Activated CD4-positive, alpha-beta T cell treated with anti-CD3 and anti-CD28 coated beads for 36 hours (primary cell): ENCODE results near the gene MB21D2. TPM values are rescaled to one million over a fixed set of nuclear protein-coding genes. Genes with fewer than 3 reads are reported as not detected.
"Not testable (repeated sequence)": the region's sequence is repeated elsewhere in the genome, so short reads cannot be mapped to it uniquely, and the experiment has no call there.

Source experiments
- ATAC-seq: fragments of 200-7000 bp; cut with Tn5 transposase; one replicate; pipeline ENCODE4 v1.10.0; 2021; ENCODE audit warnings: mild to moderate bottlenecking, moderate library complexity
- CTCF ChIA-PET: fragments of 350-600 bp; sonication (Branson Sonifier 250); formaldehyde crosslinking; loops from one replicate; lab custom pipeline; 2021; ENCODE audit warnings: antibody characterized with exemption; lab: Charles Lee
- POLR2A ChIA-PET: fragments of 350-600 bp; sonication (Branson Sonifier 250); formaldehyde crosslinking; loops from one replicate; lab custom pipeline; 2021; ENCODE audit warnings: antibody characterized with exemption, inconsistent platforms; lab: Charles Lee
- DNase-seq: peaks from one replicate; pipeline ENCODE4 v3.0.0-alpha.2; 2020
- H3K27ac Mint-ChIP-seq: one replicate; pipeline ENCODE4 v1.8.0; 2021; ENCODE audit warnings: mixed read lengths
- H3K27me3 Mint-ChIP-seq: one replicate; pipeline ENCODE4 v1.8.0; 2021; ENCODE audit warnings: mixed read lengths
- H3K36me3 Mint-ChIP-seq: one replicate; pipeline ENCODE4 v1.8.0; 2021; ENCODE audit warnings: low read depth, mixed read lengths
- H3K4me1 Mint-ChIP-seq: one replicate; pipeline ENCODE4 v1.8.0; 2021; ENCODE audit warnings: mixed read lengths
- H3K4me3 Mint-ChIP-seq: one replicate; pipeline ENCODE4 v1.8.0; 2021; ENCODE audit warnings: mild to moderate bottlenecking, moderate library complexity, mixed read lengths
- H3K9me3 Mint-ChIP-seq: one replicate; pipeline ENCODE4 v1.8.0; 2021; ENCODE audit warnings: low read depth, mixed read lengths
- intact Hi-C, 2 experiments: fragments of 100-400 bp; cut with DNase I in 1 of 2; cut with micrococcal nuclease in 1 of 2; formaldehyde crosslinking; loops; one replicate each; pipeline versions ENCODE4 v1.14.2 to v1.15.1; 2022 to 2024; cut with DNase I, micrococcal nuclease
- total RNA-seq, 2 experiments: library from RNA; stranded (reverse); gene quantifications; one replicate each; pipeline ENCODE4 v1.2.3, GENCODE V29; 2021

MB21D2 gene
- total RNA-seq, 2 experiments from 2014 or later = 2.2 to 2.5 TPM

DNA sequence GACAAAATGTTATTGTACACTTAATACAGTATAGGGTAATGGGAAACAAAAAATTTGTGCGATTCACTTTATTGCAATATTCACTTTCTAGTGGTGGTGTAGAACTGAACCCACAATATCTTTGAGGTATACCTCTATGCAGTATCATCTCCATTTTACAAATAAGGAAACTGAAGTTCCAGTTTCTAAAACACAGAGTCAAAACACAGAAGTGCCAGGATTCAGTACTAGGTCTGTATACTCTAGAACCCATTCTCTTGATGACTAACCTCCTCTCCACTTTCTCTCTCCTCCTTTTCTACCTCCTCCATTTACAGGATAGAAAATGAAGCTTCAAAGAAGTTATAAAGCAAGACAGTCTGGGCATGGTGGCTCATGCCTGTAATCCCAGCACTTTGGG is 62.2 kb downstream of the MB21D2 start:
- ATAC-seq = peak; percentile 45
- no peak overlapping the region for H3K27ac Mint-ChIP-seq
- POLR2A ChIA-PET = no interaction called here
- H3K36me3 Mint-ChIP-seq = no peaks in the 10 kb centered on the region
- no peak for DNase-seq
- CTCF ChIA-PET = interaction anchor here (0.6 kb wide), 1 partner anchor 12 kb away, joined by 3 read pairs; no protein-coding TSS in a partner anchor
- H3K9me3 Mint-ChIP-seq = no peaks in the 10 kb centered on the region
- intact Hi-C loops = loop anchor here (1.0 to 2.0 kb wide), 3 partner anchors 31 to 37 kb away; no protein-coding TSS in a partner anchor
- no peak overlapping the region for H3K4me3 Mint-ChIP-seq
- H3K27me3 Mint-ChIP-seq = peaks cover 16% of the 10 kb centered on the region
- peaks cover 13% of the 10 kb centered on the region for H3K4me1 Mint-ChIP-seq

DNA sequence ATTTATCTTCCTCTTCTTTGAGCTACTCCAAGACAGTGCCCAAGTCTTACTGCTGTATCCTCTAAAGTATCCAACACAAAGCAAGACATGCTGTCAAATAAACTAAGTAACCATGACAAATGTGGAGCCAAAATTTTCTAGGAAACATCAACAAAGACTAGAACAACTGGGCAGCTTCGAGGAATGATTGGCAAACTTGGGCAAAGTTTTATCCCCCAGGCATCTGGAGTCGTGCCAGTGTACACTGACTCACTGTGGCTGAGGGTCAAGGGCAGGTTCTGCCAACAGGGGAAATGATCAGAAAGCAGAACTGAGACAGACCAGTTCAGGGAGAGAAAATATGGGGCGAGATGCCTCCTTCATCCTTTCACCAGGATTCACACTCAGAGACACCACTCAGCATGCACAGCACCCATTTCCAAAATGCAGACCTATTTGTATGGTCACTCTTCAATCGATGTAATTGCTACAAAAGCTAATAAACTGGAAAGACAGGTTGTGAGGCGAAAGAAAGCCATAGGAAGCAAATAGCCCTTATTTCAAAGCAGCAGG is 65.8 kb downstream of the MB21D2 start:
- Mint-ChIP-seq H3K27ac (no peak overlapping the region), H3K4me1 (peaks cover 18% of the 10 kb centered on the region), H3K36me3 (no peaks in the 10 kb centered on the region), H3K9me3 (no peaks in the 10 kb centered on the region), H3K27me3 (peaks cover 11% of the 10 kb centered on the region), H3K4me3 (no peak overlapping the region)
- POLR2A ChIA-PET = interaction anchor here (0.6 kb wide), 1 partner anchor 41 kb away, joined by 3 read pairs; no protein-coding TSS in a partner anchor
- intact Hi-C loops = loop anchor here in 1 of 2 experiments (2.0 kb wide), 1 partner anchor 41 kb away; no protein-coding TSS in a partner anchor
- ATAC-seq (no peak), DNase-seq (no peak)
- CTCF ChIA-PET = interaction anchor here (2.0 kb wide), 1 partner anchor 66 kb away, joined by 6 read pairs; the partner anchor contains the start of gene MB21D2

DNA sequence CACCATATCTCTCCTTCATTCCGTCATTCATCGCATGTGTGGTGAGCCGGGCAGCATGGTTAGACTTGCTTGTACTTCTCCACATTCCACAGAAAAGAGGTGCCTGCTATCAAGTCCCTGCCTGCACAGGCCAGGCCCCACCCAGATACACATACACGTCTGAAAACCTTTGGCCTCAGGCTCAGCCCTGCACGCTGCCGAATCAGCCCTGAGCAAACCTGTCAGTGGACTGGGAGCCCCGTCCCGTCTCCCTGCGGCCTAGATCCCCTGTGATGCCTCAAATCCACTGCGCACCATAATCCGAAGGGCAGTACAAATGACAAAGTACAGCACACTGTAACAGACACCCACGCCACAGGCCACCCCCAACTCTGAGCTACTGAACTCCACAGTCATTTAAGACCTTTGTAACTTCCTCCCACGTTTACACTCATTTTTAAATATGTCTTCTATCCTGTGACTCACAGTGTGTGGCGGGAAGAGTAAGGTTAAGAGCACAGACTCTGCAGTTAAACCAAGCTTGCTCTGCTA is 67.1 kb downstream of the MB21D2 start:
- Mint-ChIP-seq H3K27me3 (peaks cover 11% of the 10 kb centered on the region), H3K27ac (peak overlapping the region; percentile 75), H3K4me1 (peaks cover 18% of the 10 kb centered on the region), H3K9me3 (no peaks in the 10 kb centered on the region), H3K4me3 (no peak overlapping the region), H3K36me3 (no peaks in the 10 kb centered on the region)
- POLR2A ChIA-PET = interaction anchor here (0.7 to 1.1 kb wide), 2 partner anchors 31 to 43 kb away, joined by 3 to 5 read pairs; no protein-coding TSS in a partner anchor
- peak; percentile 76 for DNase-seq
- intact Hi-C loops = loop anchor here in 1 of 2 experiments (1.0 to 2.0 kb wide), 2 partner anchors 31 to 42 kb away; no protein-coding TSS in a partner anchor
- peak; percentile 94 for ATAC-seq
- CTCF ChIA-PET = interaction anchor here (0.8 to 2.0 kb wide), 3 partner anchors 33 to 68 kb away, joined by 3 to 6 read pairs (median 3); partner anchors contain the start of gene MB21D2

DNA sequence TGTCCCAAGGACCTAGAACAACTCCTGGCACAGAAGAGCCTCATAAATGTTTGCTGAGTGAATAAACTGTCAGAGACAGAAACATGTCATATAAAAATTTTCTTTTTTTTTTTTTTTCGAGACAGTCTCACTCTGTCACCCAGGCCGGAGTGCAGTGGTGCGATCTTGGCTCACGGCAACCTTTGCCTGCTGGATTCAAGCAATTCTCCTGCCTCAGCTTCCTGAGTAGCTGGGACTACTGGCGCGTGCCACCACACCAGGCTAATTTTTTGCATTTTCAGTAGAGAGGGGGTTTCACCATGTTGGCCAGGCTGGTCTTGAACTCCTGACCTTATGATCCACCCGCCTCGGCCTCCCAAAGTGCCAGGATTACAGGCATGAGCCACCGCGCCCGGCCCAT is 67.8 kb downstream of the MB21D2 start:
- H3K9me3 Mint-ChIP-seq = not testable (repeated sequence)

DNA sequence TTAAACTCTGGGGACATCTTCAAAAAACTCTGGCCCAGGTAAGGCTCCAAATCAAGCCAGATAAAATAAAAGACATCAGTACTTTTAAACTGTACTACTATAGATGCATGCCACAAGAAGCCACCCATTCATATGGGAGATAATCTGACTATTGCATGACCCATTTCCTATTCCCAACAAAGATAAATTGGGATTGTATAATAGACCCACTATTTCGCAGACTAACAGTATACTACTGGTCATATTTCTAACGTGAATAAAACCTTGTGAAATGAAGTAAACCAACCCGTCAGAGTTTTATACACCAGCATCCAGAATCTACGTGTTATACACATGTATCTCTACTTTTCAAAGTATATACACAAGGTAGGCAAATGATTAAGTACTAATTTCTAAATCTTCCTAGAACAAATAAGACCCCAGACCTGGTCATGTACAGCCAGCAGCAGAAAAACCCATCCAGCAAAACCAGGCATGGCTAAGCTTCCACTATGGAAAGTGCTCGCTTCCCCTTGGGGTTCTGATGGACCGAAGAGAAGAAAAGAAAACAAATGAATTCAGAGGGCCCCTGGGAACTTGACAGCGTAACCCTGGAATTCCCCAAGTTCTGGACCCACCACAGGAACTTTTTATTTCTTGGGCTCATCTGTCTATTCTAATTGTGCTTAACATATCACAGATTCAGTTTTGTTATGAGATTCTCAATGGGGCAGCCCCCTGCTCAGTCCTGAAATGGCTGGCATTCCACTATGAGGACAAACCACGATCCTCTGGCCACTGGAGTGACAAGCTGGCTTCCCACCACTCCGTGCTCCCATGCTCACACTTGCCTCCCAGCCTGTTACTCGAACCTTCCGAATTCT is 69.1 kb downstream of the MB21D2 start:
- H3K27me3 Mint-ChIP-seq = peaks cover 10% of the 10 kb centered on the region
- ChIA-PET CTCF (no interaction called here), POLR2A (no interaction called here)
- DNase-seq (no peak), ATAC-seq (no peak)
- H3K36me3 Mint-ChIP-seq = no peaks in the 10 kb centered on the region
- H3K9me3 Mint-ChIP-seq = no peaks in the 10 kb centered on the region
- H3K4me1 Mint-ChIP-seq = peaks cover 21% of the 10 kb centered on the region
- intact Hi-C loops = no loop called here
- no peak overlapping the region for H3K4me3 Mint-ChIP-seq
- no peak overlapping the region for H3K27ac Mint-ChIP-seq

More for the DNA sequence above, 67.8 kb downstream of the MB21D2 start:
- CTCF ChIA-PET, H3K27ac Mint-ChIP-seq, H3K36me3 Mint-ChIP-seq, POLR2A ChIA-PET, DNase-seq, H3K4me3 Mint-ChIP-seq, ATAC-seq: not testable (repeated sequence)
- Mint-ChIP-seq H3K4me1 (peaks cover 21% of the 10 kb centered on the region), H3K27me3 (peaks cover 13% of the 10 kb centered on the region)
- intact Hi-C loops = loop anchor here in 1 of 2 experiments (1.0 to 2.0 kb wide), 2 partner anchors 31 to 43 kb away; no protein-coding TSS in a partner anchor

DNA sequence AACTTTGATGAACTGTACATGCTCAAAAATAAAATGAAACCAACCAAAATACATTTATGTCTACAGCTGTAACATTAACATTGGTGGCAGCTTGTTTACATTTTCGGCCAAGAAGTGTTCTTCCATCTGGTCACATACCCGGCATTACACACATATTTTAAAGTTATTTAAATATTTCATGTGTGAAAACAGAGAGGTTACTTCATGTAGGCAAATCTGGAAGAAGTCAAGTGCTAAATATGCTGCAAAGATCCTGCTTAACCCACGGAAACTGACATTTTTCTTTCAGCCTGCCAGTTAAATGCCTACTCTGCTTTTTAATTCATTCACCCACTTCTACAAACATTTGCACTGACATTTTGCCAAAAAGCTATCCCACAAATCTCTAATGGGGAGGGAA is 69.7 kb downstream of the MB21D2 start:
- H3K36me3 Mint-ChIP-seq = no peaks in the 10 kb centered on the region
- peaks cover 21% of the 10 kb centered on the region for H3K4me1 Mint-ChIP-seq
- intact Hi-C loops = no loop called here
- H3K27ac Mint-ChIP-seq = no peak overlapping the region
- ChIA-PET POLR2A (no interaction called here), CTCF (no interaction called here)
- H3K27me3 Mint-ChIP-seq = peaks cover 8% of the 10 kb centered on the region
- no peak for ATAC-seq
- H3K9me3 Mint-ChIP-seq = no peaks in the 10 kb centered on the region
- no peak for DNase-seq
- H3K4me3 Mint-ChIP-seq = no peak overlapping the region

DNA sequence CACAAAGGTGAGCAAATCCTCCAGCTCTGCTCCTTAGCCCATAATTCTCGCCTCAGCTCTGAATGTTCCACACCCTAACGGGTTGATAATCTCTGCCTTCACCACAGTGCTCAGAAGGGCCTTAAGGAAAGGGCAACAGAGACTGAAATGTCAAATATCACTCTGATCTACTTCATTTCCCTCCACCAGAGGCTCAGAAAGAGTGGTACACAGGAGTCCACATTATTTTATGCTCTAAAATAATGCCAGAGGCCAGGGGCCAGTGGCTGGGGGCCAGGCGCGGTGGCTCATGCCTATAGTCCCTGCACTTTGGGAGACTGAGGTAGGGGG is 72.2 kb downstream of the MB21D2 start:
- intact Hi-C loops = no loop called here
- Mint-ChIP-seq H3K4me3 (no peak overlapping the region), H3K9me3 (no peaks in the 10 kb centered on the region), H3K4me1 (peaks cover 9% of the 10 kb centered on the region), H3K27ac (no peak overlapping the region), H3K27me3 (peaks cover 2% of the 10 kb centered on the region), H3K36me3 (no peaks in the 10 kb centered on the region)
- ChIA-PET POLR2A (no interaction called here), CTCF (no interaction called here)
- no peak for ATAC-seq
- DNase-seq = no peak

DNA sequence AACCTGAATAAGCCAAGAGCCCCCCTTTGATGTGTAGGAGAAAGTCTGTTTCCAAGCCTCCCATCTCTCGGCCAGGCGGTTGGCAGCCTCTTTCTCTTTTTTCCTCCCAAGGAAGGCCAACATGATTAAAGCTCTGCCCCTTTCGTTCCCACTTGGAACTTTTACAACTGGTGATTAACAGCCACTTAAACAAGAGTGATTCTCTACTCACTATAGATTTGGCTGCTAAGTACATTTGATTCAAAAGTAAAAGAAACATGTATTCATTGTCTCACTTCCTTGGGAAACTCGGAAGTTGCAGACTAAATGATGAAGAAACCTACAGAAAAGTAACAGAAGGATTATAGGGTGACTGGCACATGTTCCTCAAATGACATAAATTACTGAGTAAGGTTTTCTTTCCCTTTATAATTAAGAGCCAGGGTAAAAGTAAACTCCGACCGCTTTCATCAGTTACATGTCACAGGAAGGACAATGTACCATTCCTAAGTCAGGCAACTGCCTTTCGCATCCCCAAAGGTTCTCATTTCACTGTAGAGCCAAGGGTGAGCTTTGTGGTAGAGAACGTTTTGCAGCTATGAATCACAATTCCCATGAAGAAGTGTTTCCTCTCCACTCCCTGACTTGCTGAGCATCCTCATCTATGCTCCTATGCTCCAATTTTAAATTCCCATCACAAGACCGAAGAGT is 72.7 kb downstream of the MB21D2 start:
- Mint-ChIP-seq H3K27ac (no peak overlapping the region), H3K27me3 (peaks cover 2% of the 10 kb centered on the region), H3K4me3 (no peak overlapping the region), H3K36me3 (no peaks in the 10 kb centered on the region), H3K9me3 (no peaks in the 10 kb centered on the region), H3K4me1 (peaks cover 5% of the 10 kb centered on the region)
- intact Hi-C loops = no loop called here
- ChIA-PET POLR2A (no interaction called here), CTCF (interaction anchor here (1.6 kb wide), 1 partner anchor 9 kb away, joined by 4 read pairs; no protein-coding TSS in a partner anchor)
- ATAC-seq = no peak
- no peak for DNase-seq

DNA sequence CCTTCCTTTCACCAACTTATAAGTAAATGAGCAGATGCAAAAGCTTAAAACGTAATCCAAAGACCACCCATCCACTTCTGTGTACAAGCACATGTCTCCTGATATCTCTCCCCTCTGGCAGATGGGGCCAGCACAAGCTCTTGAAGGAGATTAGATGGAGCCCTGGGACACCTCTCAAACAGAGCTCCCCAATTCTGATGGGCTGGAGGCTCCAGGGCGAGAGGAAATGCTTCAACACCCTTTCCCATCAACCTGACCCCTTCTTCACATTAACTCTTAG is 73.2 kb downstream of the MB21D2 start:
- Mint-ChIP-seq H3K9me3 (no peaks in the 10 kb centered on the region), H3K4me3 (no peak overlapping the region), H3K27me3 (peaks cover 2% of the 10 kb centered on the region), H3K27ac (no peak overlapping the region), H3K4me1 (peaks cover 5% of the 10 kb centered on the region), H3K36me3 (no peaks in the 10 kb centered on the region)
- ChIA-PET CTCF (interaction anchor here (1.6 kb wide), 1 partner anchor 9 kb away, joined by 4 read pairs; no protein-coding TSS in a partner anchor), POLR2A (no interaction called here)
- DNase-seq (no peak), ATAC-seq (no peak)
- intact Hi-C loops = no loop called here

DNA sequence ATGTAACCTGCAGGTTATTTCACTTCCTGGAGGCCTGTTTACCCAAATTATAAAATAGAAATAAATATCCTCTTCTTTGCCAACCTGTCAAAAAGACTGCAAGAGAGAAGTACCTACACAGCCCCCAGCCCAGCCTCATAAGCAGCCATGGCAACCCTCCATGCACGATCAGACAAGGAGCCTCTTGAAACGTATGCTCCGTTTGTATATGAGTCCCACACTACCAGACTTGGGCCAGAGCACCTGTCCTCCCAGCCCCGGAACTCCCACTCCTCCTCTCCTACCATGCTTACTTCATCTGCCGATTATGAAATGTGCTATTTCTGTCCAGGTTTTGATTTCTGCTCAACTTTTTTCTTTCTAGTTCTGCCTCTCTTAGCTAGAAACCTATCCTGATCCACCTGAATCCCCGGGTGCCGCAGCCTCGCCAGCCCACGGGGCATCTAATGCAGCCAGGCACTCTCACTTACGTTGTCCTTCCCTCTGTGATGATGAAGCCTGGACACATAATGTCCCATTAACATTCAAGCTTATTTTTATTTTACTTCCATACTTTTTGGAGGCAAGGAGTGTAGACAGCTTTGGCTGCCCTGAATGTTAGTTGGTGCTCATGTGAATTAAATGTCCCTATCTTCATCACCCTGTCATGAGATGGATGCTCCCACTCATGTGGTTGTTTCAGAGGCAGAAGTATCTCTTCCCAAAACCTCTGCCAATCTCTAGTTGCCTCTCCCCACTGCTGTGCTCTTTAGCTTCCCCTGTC is 73.8 kb downstream of the MB21D2 start:
- Mint-ChIP-seq H3K27me3 (peaks cover 2% of the 10 kb centered on the region), H3K36me3 (no peaks in the 10 kb centered on the region), H3K4me3 (no peak overlapping the region), H3K4me1 (peaks cover 4% of the 10 kb centered on the region), H3K27ac (no peak overlapping the region), H3K9me3 (no peaks in the 10 kb centered on the region)
- ChIA-PET CTCF (interaction anchor here (1.3 to 1.6 kb wide), 2 partner anchors 10 to 20 kb away, joined by 3 to 4 read pairs; no protein-coding TSS in a partner anchor), POLR2A (no interaction called here)
- intact Hi-C loops = loop anchor here in 1 of 2 experiments (1.0 kb wide), 1 partner anchor 39 kb away; no protein-coding TSS in a partner anchor
- ATAC-seq (no peak), DNase-seq (no peak)
